ENCODE measurements around the gene MED14. TPM values are rescaled to one million over a fixed set of nuclear protein-coding genes. Genes with fewer than 3 reads are reported as not detected.

Gene MED14
- total RNA-seq, 4 donors from 2014 or later: 12.6 to 125 (median 46.8) TPM

- no peaks in the 10 kb centered on the region for H3K9me3 ChIP-seq
- no peaks in the 10 kb centered on the region for H3K36me3 ChIP-seq
- no peak overlapping the region for H3K4me3 ChIP-seq
- H3K4me1 ChIP-seq: no peaks in the 10 kb centered on the region
- H3K27me3 ChIP-seq: no peaks in the 10 kb centered on the region
- intact Hi-C loops (cut with DNase I; ENCODE audit: low total_unique reads): no loop called here
- no peak for TF ChIP-seq POLR2A (IDR thresholded peaks at IDR 0.05)
- TF ChIP-seq CTCF (IDR thresholded peaks at IDR 0.05): no peak
- DNase-seq: no peak
- H3K27ac ChIP-seq: no peak overlapping the region
These were observed 46.4 kb downstream of the MED14 start for GRCh38 chrX:40688929-40689328.

GRCh38 chrX:40687169-40687568 is 48.2 kb downstream of the MED14 start:
- no peak overlapping the region for H3K4me3 ChIP-seq
- H3K27me3 ChIP-seq: no peaks in the 10 kb centered on the region
- H3K27ac ChIP-seq: no peak overlapping the region
- H3K9me3 ChIP-seq: no peaks in the 10 kb centered on the region
- H3K36me3 ChIP-seq: no peaks in the 10 kb centered on the region
- intact Hi-C loops (cut with DNase I; ENCODE audit: low total_unique reads): no loop called here
- H3K4me1 ChIP-seq: no peaks in the 10 kb centered on the region
- no peak for TF ChIP-seq CTCF (IDR thresholded peaks at IDR 0.05)
- no peak for TF ChIP-seq POLR2A (IDR thresholded peaks at IDR 0.05)
- no peak for DNase-seq

- Histone ChIP-seq H3K4me3 (no peak overlapping the region), H3K27me3 (no peaks in the 10 kb centered on the region), H3K9me3 (no peaks in the 10 kb centered on the region), H3K27ac (no peak overlapping the region), H3K4me1 (no peaks in the 10 kb centered on the region), H3K36me3 (no peaks in the 10 kb centered on the region)
- intact Hi-C loops (cut with DNase I; ENCODE audit: low total_unique reads): no loop called here
- TF ChIP-seq POLR2A (IDR thresholded peaks at IDR 0.05): no peak
- no peak for TF ChIP-seq CTCF (IDR thresholded peaks at IDR 0.05)
- no peak for DNase-seq
These were observed 49.9 kb downstream of the MED14 start for GRCh38 chrX:40685362-40685918.

- H3K4me1 ChIP-seq: no peaks in the 10 kb centered on the region
- H3K36me3 ChIP-seq: no peaks in the 10 kb centered on the region
- H3K27ac ChIP-seq: no peak overlapping the region
- no peak overlapping the region for H3K4me3 ChIP-seq
- H3K9me3 ChIP-seq: no peaks in the 10 kb centered on the region
- DNase-seq: no peak
- no peaks in the 10 kb centered on the region for H3K27me3 ChIP-seq
- intact Hi-C loops (cut with DNase I; ENCODE audit: low total_unique reads): no loop called here
- TF ChIP-seq CTCF (IDR thresholded peaks at IDR 0.05) (no peak), POLR2A (IDR thresholded peaks at IDR 0.05) (no peak)
These were observed 51.2 kb downstream of the MED14 start for GRCh38 chrX:40684092-40684491.

- Histone ChIP-seq H3K27ac (no peak overlapping the region), H3K36me3 (no peaks in the 10 kb centered on the region), H3K4me1 (no peaks in the 10 kb centered on the region), H3K27me3 (peaks cover 0 to 1% of the 10 kb centered on the region in 2 donors), H3K4me3 (no peak overlapping the region), H3K9me3 (no peaks in the 10 kb centered on the region)
- TF ChIP-seq CTCF (IDR thresholded peaks at IDR 0.05) (no peak), POLR2A (IDR thresholded peaks at IDR 0.05) (no peak)
- DNase-seq: no peak
- intact Hi-C loops (cut with DNase I; ENCODE audit: low total_unique reads): no loop called here
These were observed 52.1 kb downstream of the MED14 start for GRCh38 chrX:40683245-40683644.
